Measurements from ENCODE around the gene PNMA6F.

- TF ChIP-seq CTCF (IDR thresholded peaks at IDR 0.05) (no peak), POLR2A (IDR thresholded peaks at IDR 0.05) (no peak)
Observed at GRCh38 chrX:153371256-153371655, 49.7 kb upstream of the PNMA6F start.

All from Peyer's patch (tissue), 4 donors.